Transverse colon (tissue), 4 donors: ENCODE measurements around the gene LPAR1. TPM values are rescaled to one million over a fixed set of nuclear protein-coding genes. Genes with fewer than 3 reads are reported as not detected.

ENCODE experiments used
- DNase-seq: peaks from one replicate; pipeline ENCODE4 v3.0.0-alpha.2; 2019
- H3K27ac ChIP-seq, 4 donors: fragments of 200-600 bp; sonication (generic); 2 replicates each; pipeline ENCODE4 v1.5.1; 2016 to 2018; ENCODE audit warnings: inconsistent platforms in 4 of 4
- H3K27me3 ChIP-seq: fragments of 200-600 bp; sonication (generic); 2 replicates; pipeline ENCODE4 v1.5.1; 2017; ENCODE audit warnings: inconsistent platforms
- H3K36me3 ChIP-seq, 4 donors: fragments of 200-600 bp; sonication (generic); 2 replicates each; pipeline ENCODE4 v1.5.1; 2017 to 2019; ENCODE audit warnings: inconsistent platforms in 4 of 4
- H3K4me1 ChIP-seq, 4 donors: fragments of 200-600 bp; sonication (generic); 2 replicates each; pipeline ENCODE4 v1.5.1; 2017 to 2020; ENCODE audit warnings: inconsistent platforms in 4 of 4
- H3K4me3 ChIP-seq, 4 donors: fragments of 200-600 bp; sonication (generic); 1 replicate in 1 of 4; 2 replicates in 3 of 4; pipeline versions ENCODE4 v1.5.1 to v1.6.1; 2017 to 2019; ENCODE audit warnings: inconsistent platforms in 4 of 4
- H3K9me3 ChIP-seq, 2 donors: fragments of 200-600 bp; sonication (generic); 2 replicates each; pipeline ENCODE4 v1.5.1; 2017 to 2019; ENCODE audit warnings: inconsistent platforms in 2 of 2
- CTCF ChIP-seq, 5 experiments: fragments of 200-600 bp in 3 of 5; fragments of 450-650 bp in 2 of 5; sonication (generic) in 3 of 5; IDR thresholded peaks; 1 replicate in 2 of 5; 2 replicates in 3 of 5; pipeline ENCODE4 v1.5.1; 2016 to 2017; ENCODE audit warnings: antibody characterized with exemption in 5 of 5, inconsistent platforms in 3 of 5, mild to moderate bottlenecking in 2 of 5, moderate library complexity in 1 of 5
- EP300 ChIP-seq: sonication (generic); formaldehyde crosslinking; IDR thresholded peaks from one replicate; pipeline ENCODE4 v1.6.1; 2017; ENCODE audit warnings: antibody characterized with exemption, low read depth
- POLR2A ChIP-seq: fragments of 450-650 bp; IDR thresholded peaks from one replicate; pipeline ENCODE4 v1.6.1; 2016; ENCODE audit warnings: antibody characterized with exemption, mild to moderate bottlenecking, moderate library complexity
- POLR2AphosphoS5 ChIP-seq, 3 donors: sonication (generic); formaldehyde crosslinking; IDR thresholded peaks; one replicate each; pipeline ENCODE4 v1.6.1; 2016; ENCODE audit warnings: antibody characterized with exemption in 3 of 3
- WGBS, 2 donors: methylation state at CpG; one replicate each; pipeline ENCODE4 v1.1.5; 2018; ENCODE audit warnings: low coverage in 1 of 2; 5-methylcytosine and 5-hydroxymethylcytosine counted together
- in situ Hi-C, 4 donors: fragments of 200-750 bp; cut with MboI; loops; one replicate each; pipeline versions ENCODE4 v1.15.0 to v1.15.1; 2017; ENCODE audit warnings: low sequenced_read_pairs in 3 of 4, low pct_ligation_motif_present in 1 of 4, low pct_unique_long_range_greater_than_20kb in 1 of 4
- intact Hi-C: fragments of 100-400 bp; cut with DNase I; formaldehyde crosslinking; loops from one replicate; pipeline ENCODE4 v1.15.1; 2023; ENCODE audit warnings: low total_unique reads
- total RNA-seq, 4 donors: library from RNA; depleted of rRNA; stranded (reverse); fragments of >200 nt; gene quantifications; one replicate each; pipeline ENCODE4 v1.1.0, GENCODE V29; 2016

The LPAR1 gene
- total RNA-seq, 4 donors from 2014 or later: 27.1 to 34.4 (median 28.7) TPM

GRCh38 chr9:110890416-110890815 lies 147.9 kb downstream of the LPAR1 start:
- Histone ChIP-seq H3K9me3 (no peaks in the 10 kb centered on the region), H3K4me1 (peaks cover 0 to 15% (median 2%) of the 10 kb centered on the region in 4 donors), H3K27me3 (no peaks in the 10 kb centered on the region), H3K27ac (no peak overlapping the region), H3K36me3 (no peaks in the 10 kb centered on the region), H3K4me3 (no peak overlapping the region)
- no peak for DNase-seq
- no peak for TF ChIP-seq EP300
- no peak for TF ChIP-seq POLR2A
- no peak for TF ChIP-seq POLR2AphosphoS5 (IDR thresholded peaks at IDR 0.05)
- no peak for TF ChIP-seq CTCF (IDR thresholded peaks at IDR 0.05)
- intact Hi-C loops (no loop called here), in situ Hi-C loops (no loop called here)

GRCh38 chr9:110887276-110887675 lies 151.0 kb downstream of the LPAR1 start:
- Histone ChIP-seq H3K27me3 (no peaks in the 10 kb centered on the region), H3K27ac (peak overlapping the region in 2 of 4 donors; percentile 30 to 51), H3K4me1 (peaks cover 0 to 15% (median 2%) of the 10 kb centered on the region in 4 donors), H3K4me3 (no peak overlapping the region), H3K9me3 (no peaks in the 10 kb centered on the region), H3K36me3 (no peaks in the 10 kb centered on the region)
- in situ Hi-C loops: no loop called here
- TF ChIP-seq POLR2A (no peak), CTCF (IDR thresholded peaks at IDR 0.05) (no peak), POLR2AphosphoS5 (IDR thresholded peaks at IDR 0.05) (no peak), EP300 (no peak)
- intact Hi-C loops: no loop called here
- WGBS, 2 donors: 68 to 75% methylated on average over 3 of the region's 3 CpGs
- no peak for DNase-seq

GRCh38 chr9:110886832-110887231 lies 151.4 kb downstream of the LPAR1 start:
- Histone ChIP-seq H3K9me3 (no peaks in the 10 kb centered on the region), H3K36me3 (no peaks in the 10 kb centered on the region), H3K4me1 (peaks cover 0 to 11% (median 2%) of the 10 kb centered on the region in 4 donors), H3K4me3 (no peak overlapping the region), H3K27ac (peak overlapping the region in 2 of 4 donors; percentile 30 to 51), H3K27me3 (no peaks in the 10 kb centered on the region)
- WGBS, 2 donors: 59 to 73% methylated on average over 1 of the region's 1 CpG
- no peak for DNase-seq
- in situ Hi-C loops: no loop called here
- TF ChIP-seq POLR2A: no peak
- no peak for TF ChIP-seq POLR2AphosphoS5 (IDR thresholded peaks at IDR 0.05)
- TF ChIP-seq EP300: no peak
- TF ChIP-seq CTCF (IDR thresholded peaks at IDR 0.05): no peak
- intact Hi-C loops: no loop called here

- in situ Hi-C loops (no loop called here), intact Hi-C loops (no loop called here)
- Histone ChIP-seq H3K4me3 (no peak overlapping the region), H3K9me3 (no peaks in the 10 kb centered on the region), H3K4me1 (no peaks in the 10 kb centered on the region), H3K27ac (no peak overlapping the region), H3K27me3 (no peaks in the 10 kb centered on the region), H3K36me3 (no peaks in the 10 kb centered on the region)
- TF ChIP-seq POLR2AphosphoS5 (IDR thresholded peaks at IDR 0.05) (no peak), CTCF (IDR thresholded peaks at IDR 0.05) (no peak), POLR2A (no peak), EP300 (no peak)
- WGBS, 2 donors: 61% methylated on average over 3 of the region's 3 CpGs
- DNase-seq: no peak
Measured at GRCh38 chr9:110880189-110880588, 158.1 kb downstream of the LPAR1 start.
